GM20000 (cell line): ENCODE measurements around the gene ZBTB11.
A peak's percentile ranks its signal among the peaks of the same experiment; 100 is the strongest.

Source experiments
- DNase-seq: peaks from one replicate; pipeline ENCODE4 v3.0.0; 2012; ENCODE audit warnings: low spot score
- CTCF ChIP-seq: IDR thresholded peaks from 2 replicates; pipeline ENCODE4 v1.5.1; 2012; ENCODE audit warnings: mild to moderate bottlenecking, control low read depth; ENCODE audit errors: extremely low read depth, missing control alignments

The ZBTB11 gene, protein sequence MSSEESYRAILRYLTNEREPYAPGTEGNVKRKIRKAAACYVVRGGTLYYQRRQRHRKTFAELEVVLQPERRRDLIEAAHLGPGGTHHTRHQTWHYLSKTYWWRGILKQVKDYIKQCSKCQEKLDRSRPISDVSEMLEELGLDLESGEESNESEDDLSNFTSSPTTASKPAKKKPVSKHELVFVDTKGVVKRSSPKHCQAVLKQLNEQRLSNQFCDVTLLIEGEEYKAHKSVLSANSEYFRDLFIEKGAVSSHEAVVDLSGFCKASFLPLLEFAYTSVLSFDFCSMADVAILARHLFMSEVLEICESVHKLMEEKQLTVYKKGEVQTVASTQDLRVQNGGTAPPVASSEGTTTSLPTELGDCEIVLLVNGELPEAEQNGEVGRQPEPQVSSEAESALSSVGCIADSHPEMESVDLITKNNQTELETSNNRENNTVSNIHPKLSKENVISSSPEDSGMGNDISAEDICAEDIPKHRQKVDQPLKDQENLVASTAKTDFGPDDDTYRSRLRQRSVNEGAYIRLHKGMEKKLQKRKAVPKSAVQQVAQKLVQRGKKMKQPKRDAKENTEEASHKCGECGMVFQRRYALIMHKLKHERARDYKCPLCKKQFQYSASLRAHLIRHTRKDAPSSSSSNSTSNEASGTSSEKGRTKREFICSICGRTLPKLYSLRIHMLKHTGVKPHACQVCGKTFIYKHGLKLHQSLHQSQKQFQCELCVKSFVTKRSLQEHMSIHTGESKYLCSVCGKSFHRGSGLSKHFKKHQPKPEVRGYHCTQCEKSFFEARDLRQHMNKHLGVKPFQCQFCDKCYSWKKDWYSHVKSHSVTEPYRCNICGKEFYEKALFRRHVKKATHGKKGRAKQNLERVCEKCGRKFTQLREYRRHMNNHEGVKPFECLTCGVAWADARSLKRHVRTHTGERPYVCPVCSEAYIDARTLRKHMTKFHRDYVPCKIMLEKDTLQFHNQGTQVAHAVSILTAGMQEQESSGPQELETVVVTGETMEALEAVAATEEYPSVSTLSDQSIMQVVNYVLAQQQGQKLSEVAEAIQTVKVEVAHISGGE

GRCh38 chr3:101676765-101677435 is at the start of gene ZBTB11:
TSS of gene ZBTB11 (minus strand) at chr3:101677132. CDS start at chr3:101676914, 218 bp downstream.
- TF ChIP-seq CTCF: no peak
- DNase-seq: peak; percentile 95

- no peak for DNase-seq
- TF ChIP-seq CTCF: no peak
Measured at GRCh38 chr3:101725890-101726275, 49.0 kb upstream of the ZBTB11 start.

DNA sequence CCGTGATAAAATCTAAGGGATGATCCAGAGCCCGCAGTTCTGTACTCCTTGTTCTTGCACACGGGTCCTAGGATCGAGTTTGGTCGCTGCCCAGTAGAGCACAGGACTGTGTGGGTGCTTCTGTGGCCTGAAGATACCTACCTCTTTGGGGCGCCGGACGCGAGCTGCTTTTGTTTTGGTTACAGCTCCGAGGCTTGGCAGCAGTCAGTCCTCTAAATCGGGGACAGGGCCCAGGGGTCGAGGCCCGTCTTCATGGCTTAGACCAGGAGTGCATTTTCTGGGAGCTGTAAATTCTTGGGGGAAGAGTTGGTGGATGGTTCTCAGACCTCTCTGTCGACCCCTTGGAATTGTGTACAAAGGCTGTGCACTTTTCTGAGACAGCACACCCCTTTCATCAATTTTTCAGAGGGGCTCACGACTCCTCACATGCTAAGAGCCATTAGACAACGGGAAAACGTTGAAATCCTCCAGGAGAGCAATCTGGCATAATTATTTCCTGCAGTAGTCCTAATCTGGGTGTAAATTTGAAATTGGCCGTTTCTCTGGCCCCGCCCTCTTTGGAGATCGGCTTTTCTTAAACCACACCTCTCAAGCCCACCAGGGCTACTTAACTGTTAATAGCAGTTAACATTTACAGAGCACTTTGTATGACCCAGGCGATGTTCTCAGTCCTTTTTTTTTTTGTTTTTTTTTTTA is 48.4 kb upstream of the ZBTB11 start:
- DNase-seq: peak; percentile 26
- TF ChIP-seq CTCF: no peak

GRCh38 chr3:101724329-101725193 is 47.6 kb upstream of the ZBTB11 start, which contains the start of gene CEP97:
TSS of gene CEP97 (plus strand) at chr3:101724614. CDS start at chr3:101724677, 63 bp downstream.
- TF ChIP-seq CTCF: no peak
- DNase-seq: peak; percentile 82

- peak; percentile 73 for DNase-seq
- TF ChIP-seq CTCF: no peak
Measured at GRCh38 chr3:101722394-101723173, 45.7 kb upstream of the ZBTB11 start.
